Islet of Langerhans (tissue), 1 donor: ENCODE results near the gene MPV17L.
"Not testable (repeated sequence)": the region's sequence is repeated elsewhere in the genome, so short reads cannot be mapped to it uniquely, and the experiment has no call there.

ENCODE experiments used
- FAIRE-seq: peaks from one replicate; lab custom pipeline; 2011; peaks lifted over from hg19 to GRCh38; lab: Jason Lieb, UNC

Gene MPV17L

GRCh38 chr16:15452246-15452855 is 56.8 kb downstream of the MPV17L start:
- no peak for FAIRE-seq

DNA sequence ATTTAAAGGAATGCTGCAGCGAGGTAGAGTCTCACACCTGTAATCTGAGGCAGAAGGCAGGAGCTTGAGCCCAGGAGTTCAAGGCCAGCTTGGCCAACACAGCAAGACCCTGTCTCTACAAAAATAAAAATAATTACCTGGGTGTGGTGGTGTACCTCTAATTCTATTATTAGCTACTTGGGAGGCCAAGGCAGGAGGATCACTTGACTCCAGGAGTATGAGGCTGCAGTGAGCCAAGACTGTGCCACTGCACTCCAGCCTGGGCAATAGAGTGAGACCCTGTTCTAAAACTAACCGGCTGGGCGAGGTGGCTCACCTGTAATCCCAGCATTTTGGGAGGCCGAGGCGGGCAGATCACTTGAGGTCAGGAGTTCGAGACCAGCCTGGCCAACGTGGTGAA is 57.7 kb downstream of the MPV17L start:
- not testable (repeated sequence) for FAIRE-seq

DNA sequence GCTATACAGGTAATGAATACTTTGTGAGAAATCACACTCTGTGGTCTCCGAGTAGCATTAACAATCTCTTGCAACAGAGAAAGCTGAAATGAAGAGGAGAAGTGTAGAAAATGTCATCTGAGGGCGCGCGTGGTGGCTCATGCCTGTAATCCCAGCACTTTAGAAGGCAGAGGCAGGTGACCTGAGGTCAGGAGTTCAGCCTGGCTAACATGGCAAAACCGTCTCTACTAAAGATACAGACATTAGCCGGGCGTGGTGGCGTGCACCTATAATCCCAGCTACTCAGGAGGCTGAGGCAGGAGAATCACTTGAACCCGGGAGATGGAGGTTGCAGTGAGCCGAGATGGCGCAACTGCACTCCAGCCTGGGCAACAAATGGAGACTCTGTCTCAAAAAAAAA is 59.4 kb downstream of the MPV17L start:
- not testable (repeated sequence) for FAIRE-seq

DNA sequence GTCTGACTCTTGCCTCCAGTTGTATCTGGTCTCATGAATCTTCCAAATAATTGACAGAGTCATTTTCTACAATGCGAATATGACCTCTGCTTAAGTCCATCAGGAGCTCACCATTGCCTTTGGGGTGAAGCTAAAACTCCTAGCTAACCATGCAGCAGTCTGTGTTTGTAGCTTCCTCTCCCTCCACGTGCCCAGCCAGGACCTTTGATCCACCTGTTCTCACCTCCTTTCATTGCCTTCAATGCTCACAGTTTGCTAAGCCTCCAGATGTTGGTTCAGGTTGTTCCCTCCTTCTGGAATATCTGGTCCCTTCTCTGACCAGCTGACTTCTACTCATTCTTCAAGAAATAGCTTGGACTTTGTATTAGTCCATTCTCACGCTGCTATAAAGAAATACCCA is 61.8 kb downstream of the MPV17L start:
- FAIRE-seq, result no peak

GRCh38 chr16:15457958-15458357 is 62.4 kb downstream of the MPV17L start:
- no peak for FAIRE-seq

DNA sequence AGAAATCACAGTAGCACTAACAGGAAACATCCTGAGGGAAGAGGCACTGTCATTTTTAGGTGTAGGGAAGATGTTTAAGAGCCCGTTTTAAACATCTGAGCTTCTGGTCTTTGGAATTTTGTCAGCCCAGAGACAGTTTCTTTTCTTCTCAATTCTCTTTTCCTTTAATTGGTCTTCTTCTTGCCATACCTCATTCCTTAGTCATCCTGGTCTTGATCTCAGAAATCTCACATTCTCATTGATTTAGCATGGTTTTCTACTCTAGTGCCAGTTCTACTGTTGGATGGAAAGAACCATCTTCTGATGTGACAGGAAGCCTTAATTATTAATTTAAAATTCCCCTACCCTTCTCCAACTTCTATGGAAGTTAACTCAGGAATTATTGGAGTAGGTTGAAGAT is 64.2 kb downstream of the MPV17L start:
- no peak for FAIRE-seq

DNA sequence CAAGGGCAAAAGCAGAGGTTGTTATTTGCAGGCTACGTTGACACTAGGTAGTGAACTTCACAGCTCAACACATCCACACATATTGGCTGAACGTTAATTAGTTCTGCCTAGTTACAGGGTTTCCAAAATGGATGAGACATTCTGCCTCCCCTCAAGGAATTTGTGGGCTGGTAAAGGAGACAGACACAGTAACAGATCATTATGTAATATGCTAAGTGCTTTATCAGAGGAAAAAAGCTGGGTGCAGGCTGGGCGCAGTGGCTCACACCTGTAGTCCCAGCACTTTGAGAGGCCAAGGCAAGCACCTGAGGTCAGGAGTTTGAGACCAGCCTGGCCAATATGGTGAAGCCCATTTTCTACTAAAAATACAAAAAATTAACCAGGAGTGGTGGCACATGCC is 65.0 kb downstream of the MPV17L start:
- no peak for FAIRE-seq

GRCh38 chr16:15461376-15461775 is 65.8 kb downstream of the MPV17L start:
- FAIRE-seq, result no peak
